H1 (cell line): Measurements from ENCODE around the gene TMEM212. TPM values are rescaled to one million over a fixed set of nuclear protein-coding genes. Genes with fewer than 3 reads are reported as not detected.

Source experiments
- ASH2L ChIP-seq: fragments of 200-600, 300-600 bp; sonication (generic); IDR thresholded peaks from one replicate; pipeline ENCODE4 v1.7.1; 2017; ENCODE audit warnings: low read length
- CHD1 ChIP-seq: IDR thresholded peaks from 2 replicates; pipeline ENCODE4 v1.6.1; 2012; ENCODE audit warnings: low read depth, low read length, improper control_type of control experiment
- EP300 ChIP-seq, 2 experiments: IDR thresholded peaks; 1 replicate in 1 of 2; 2 replicates in 1 of 2; pipeline ENCODE4 v1.6.1; 2011 to 2012; ENCODE audit warnings: low read depth in 2 of 2, low read length in 2 of 2, mild to moderate bottlenecking in 2 of 2, borderline replicate concordance in 1 of 2, inconsistent platforms in 1 of 2, moderate library complexity in 1 of 2
- TBP ChIP-seq: IDR thresholded peaks from 2 replicates; pipeline ENCODE4 v1.6.1; 2011; ENCODE audit warnings: low read depth, low read length, improper control_type of control experiment
- polyA plus RNA-seq, 7 experiments: library from polyadenylated mRNA; depleted of rRNA in 3 of 7; stranded (reverse) in 5 of 7; unstranded in 2 of 7; fragments of >200 nt in 5 of 7; fragments of 200-250 nt in 2 of 7; gene quantifications; 1 replicate in 5 of 7; 2 replicates in 1 of 7; 4 replicates in 1 of 7; pipeline versions ENCODE4 v1.2.1 to v1.2.3, GENCODE V29; 2011 to 2013; ENCODE audit warnings: missing spikeins in 2 of 7, mixed read lengths in 2 of 7
- total RNA-seq: library from RNA; stranded (reverse); fragmentation: NEBNext Ultra II Directional; extraction: Animal tissue kit (Norgen Biotek cat#: 25700); gene quantifications from 2 replicates; pipeline ENCODE4 v1.2.1, GENCODE V29; 2021

The TMEM212 gene
- total and polyA plus RNA-seq, 2 of the 8 experiments (the other 6 are each of a cell fraction or from before 2014, with no cell fraction given), result not detected

GRCh38 chr3:171802590-171802956 lies 40.6 kb upstream of the TMEM212 start (continued):
- TF ChIP-seq TBP (no peak), CHD1 (no peak), ASH2L (no peak), EP300 (IDR thresholded peaks at IDR 0.05; ENCODE audit: borderline replicate concordance in 1 of 2, low read depth in 2 of 2, low read length in 2 of 2) (no peak)
